Left hindlimb (tissue), 1 donor: ENCODE data around the gene ACAD11.
"Not testable (repeated sequence)": the region's sequence is repeated elsewhere in the genome, so short reads cannot be mapped to it uniquely, and the experiment has no call there.

Source experiments
- DNase-seq: peaks from one replicate; pipeline ENCODE4 v3.0.0-alpha.2; 2018

ACAD11 gene

DNA sequence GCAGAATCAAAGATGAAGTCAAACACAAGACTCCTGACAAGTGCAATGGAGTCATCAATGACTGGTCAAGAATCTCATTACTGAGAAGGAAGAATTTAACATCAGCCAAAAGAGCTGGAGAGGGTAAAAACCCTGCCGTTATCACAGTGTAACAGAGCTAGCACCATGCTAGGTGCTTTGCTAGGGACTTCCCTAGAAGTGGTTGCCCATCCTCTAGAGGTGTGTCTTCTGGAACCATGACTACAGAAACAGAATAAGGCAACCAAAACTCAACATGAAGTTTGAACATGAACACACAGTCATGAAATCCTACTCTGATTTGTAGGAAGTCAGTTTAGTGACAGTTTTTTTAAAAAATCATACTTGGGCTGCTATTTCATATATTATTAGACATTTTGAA is 9.5 kb downstream of the ACAD11 start:
- DNase-seq: no peak

DNA sequence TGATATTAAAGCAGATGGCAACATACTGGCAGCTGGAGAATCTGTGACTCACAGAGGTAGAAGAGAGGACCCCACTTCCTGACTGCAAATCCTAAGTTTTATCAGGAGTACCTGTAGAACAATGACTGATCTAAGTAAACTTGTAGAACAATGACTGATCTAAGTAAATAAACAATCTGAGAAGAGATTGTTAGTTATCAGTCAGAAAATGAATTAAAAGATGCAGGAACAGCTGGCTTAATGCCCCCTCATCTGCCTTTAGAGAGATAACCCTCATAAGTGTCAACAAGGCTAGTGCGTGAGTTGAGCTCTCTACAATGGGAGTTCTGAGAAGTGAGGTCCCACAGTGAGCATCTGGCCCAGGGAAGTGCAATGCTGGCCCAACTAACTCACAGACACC is 14.6 kb downstream of the ACAD11 start:
- DNase-seq: no peak

DNA sequence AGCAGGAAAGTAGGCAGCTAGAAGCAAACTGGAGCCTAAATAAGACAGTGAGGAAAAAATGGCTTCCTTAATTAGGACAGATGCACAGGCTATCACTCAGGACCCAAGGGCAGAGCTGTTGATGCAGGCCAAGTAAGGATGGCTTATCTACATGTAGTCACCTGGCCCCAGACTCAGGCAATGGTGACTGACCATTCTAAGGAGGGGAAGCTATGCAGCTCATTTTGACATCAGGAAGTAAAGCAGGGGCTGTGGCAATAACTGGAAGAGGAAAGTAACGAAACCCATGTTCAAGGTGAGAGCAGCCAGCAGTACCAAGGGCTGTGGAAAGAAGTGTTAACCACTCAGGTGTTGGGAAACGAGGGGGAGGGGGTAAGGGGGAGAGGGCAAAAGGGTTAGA is 16.2 kb downstream of the ACAD11 start:
- DNase-seq: no peak

DNA sequence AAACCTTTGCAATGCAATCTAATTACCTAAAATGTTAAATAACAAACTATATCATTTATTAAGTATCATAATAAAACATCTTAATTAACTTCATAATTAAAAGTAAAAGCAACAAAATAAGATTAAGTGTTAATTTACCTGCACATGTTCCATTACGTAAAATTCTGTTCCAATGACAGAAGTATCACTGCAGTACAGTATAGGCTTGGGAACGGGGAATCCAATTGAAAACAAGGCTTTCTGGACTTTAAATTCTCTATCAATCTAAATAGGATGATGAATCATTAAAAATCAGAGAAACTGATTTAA is 17.1 kb downstream of the ACAD11 start:
- no peak for DNase-seq

DNA sequence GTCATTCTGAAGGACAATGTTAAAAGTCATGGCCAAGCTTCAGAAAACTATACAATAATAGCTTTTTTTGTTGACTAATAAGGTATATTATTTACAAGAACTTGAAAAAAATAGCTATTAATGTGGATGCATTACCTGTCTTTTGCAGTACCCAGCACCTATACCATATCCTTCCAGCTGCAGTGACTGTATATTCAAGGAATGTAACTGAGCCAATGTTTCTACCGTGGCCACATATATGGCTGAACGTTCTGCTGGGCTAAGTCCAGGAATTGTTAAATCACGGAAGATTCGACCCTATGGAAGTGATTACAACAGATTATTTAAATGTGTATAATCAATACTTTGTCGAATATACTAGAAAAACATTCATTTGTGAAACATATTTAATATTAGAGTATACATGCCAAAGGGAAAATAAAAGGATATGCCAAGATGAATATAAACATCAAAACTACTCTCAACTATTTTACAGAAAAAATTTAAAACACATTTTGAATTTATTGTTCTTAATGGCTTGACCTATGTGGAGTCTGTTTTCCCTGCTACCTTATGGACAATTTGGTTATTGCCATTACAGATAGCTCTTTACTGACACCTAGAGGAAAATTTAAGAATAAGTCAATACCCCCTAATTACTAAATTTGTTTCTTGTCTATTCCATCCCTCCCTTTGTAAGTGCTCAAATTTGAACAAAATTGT is 17.6 kb downstream of the ACAD11 start:
- DNase-seq: no peak

DNA sequence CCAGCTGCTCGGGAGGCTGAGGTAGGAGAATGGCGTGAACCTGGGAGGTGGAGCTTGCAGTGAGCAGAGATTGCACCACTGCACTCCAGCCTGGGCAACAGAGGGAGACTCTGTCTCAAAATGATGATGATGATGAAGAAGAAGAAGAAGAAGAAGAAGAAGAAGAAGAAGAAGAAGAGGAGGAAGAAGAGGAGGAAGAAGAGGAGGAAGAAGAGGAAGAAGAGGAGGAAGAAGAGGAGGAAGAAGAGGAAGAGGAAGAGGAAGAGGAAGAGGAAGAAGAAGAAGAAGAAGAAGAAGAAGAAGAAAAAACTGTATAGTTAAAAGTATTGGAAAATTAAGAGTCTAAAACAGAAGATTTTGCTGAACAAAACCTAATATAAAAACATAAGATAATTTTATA is 18.2 kb downstream of the ACAD11 start:
- DNase-seq: not testable (repeated sequence)

DNA sequence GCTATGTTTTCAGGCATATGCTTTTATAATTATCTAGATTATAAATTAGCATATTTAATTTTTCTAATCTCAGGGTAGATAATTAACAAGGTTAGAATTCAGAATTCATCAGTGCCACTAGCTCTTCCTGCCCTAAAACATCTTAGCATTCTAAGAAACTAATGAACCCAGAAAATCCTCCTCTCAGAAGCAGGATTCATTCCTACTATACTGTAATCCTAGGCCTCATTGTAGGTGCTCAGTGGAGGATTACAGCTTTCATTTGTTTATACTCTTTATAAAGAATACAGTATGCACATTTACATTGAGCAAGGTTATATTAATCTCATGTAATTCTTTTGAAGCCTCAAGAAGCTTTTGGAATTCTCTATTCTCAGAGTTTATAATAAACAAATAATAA is 20.9 kb downstream of the ACAD11 start:
- DNase-seq: no peak

DNA sequence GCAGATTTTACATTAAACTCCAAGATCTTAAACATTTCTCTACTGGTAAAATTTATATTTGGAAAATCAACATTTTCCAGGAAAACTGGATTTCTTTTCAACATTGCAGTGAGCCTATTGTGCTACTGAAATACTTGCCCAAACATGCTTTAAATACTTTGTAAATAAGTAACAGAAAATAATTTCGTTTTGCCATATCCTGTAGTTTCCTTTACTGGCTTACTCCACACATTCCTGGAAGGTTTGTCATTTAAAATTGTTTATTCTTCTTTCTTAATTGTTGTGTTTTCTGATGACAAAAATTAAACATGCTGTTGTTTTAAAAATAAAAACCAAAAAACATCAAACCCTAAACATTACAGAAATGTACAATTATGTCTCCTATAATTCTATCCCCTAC is 22.0 kb downstream of the ACAD11 start:
- no peak for DNase-seq

DNA sequence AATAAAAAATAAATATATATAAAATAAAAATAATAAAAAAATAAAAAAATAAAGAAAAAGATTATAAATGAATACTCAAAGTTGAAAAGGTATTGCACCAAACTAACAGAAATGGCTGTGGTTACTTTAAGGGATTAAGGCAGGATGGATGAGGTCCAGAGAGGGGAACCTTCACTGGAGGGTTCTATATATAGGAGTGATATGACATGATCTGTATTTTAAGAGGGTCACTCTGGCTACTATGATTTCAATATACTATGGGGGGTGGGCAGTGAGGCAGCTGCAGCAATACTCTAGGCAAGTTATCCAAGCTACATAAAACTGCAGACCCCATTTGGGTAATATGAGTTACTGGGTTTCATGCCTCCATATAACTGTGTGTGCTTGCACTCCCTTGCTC is 24.6 kb downstream of the ACAD11 start:
- no peak for DNase-seq

DNA sequence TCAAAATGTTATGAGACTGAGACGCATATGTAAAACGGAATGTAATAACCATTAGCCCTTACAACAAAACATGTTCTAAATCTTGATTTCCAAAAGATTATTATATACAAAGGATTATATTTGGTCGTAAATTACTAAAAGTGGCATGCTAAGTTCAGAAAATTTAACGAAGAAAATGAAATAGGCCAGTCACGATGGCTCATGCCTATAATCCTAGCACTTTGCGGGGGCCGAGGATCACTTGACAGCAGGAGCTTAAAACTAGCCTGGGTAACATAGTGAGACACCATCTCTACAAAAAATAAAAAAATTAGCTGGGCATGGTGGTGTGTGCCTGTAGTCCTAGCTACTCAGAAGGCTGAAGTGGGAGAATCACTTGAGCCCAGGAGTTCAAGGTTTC is 29.0 kb downstream of the ACAD11 start:
- DNase-seq: no peak

DNA sequence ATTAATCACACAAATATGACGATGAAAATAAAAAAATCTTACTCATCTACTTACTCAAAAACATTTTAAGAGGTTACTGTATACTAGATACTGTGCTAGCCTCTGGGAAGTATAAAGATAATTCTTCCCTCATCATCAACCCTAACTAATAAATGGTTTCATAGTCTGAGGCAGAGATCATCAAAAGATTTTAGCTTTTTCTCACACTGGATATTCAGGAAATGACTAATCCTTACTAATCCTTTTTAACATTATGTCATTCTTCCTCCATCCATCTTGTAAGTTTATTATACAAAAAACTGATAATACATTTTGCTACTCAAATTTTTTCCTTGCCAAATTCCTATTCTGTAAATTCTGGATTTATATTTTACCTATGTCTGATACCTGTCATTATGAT is 29.7 kb downstream of the ACAD11 start:
- DNase-seq: no peak

DNA sequence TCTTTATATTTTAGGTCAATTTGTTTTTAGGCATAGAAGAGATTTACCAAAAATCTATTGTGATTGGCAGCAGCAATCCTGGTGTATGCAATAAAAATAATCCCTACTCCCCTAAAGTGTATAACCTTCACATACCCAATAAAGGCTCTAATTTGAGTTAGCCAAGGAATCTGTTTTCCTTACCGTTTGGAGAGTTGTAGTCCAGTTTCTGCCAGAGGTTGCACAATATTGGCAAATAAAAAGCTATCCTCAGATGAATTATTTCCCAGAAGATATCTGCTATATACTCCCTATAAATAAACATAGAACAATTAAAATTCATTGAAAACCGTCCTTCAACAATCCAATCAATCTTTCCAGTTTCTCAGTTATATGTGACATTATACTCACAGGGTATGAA is 31.5 kb downstream of the ACAD11 start:
- no peak for DNase-seq

DNA sequence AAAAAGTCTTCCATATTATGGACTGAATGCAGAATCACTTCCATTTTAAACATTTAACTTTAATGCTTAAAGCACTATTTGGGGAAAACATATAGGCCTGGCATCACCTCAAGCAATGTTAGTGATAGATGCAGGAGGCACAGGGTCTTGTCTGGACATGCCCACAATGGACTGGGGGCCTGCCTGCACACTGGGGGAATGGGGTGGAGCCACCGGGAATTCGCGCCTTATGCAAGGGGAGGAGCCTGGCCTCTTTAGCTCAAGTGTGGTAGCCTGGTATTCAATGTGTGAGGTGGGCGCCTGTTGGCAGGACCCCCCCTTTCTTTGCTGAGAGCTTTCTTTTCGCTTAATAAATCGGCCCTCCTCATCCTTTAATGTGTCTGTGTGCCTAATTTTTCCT is 32.7 kb downstream of the ACAD11 start:
- DNase-seq: no peak

DNA sequence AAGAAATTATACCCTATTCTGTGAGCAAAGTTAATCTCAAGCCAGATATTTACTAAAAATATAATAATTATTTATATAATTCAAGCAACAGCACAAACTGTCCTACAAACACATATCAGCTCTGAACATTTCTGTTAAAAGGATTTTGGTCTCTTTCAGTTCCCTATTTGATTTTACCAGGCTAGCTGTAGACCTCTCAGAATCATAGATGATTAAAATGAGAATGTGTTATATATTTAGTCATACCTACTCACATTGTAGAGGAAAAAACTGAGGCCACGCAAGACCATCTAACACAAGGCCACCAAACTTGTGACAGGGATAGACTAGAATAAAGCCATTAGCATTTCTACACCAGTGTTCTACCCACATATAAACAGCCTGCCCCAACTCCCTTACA is 34.0 kb downstream of the ACAD11 start:
- DNase-seq: no peak

DNA sequence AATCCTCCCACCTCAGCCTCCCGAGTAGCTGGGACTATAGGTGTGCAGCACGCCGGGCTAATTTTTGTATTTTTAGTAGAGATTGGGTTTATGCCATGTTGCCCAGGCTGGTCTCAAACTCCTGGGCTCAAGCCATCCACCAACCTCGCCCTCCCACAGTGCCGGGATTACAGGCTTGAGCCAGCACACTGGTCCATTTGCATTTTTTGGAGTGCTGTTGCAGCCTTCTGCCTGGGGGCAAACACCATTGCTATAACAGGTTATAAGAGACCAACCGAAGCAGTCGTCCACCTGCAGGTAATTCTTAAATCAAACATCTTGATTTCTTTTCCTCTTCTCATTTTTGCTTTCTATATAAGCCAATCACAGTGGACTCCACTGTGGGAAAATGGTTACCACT is 34.8 kb downstream of the ACAD11 start:
- no peak for DNase-seq

DNA sequence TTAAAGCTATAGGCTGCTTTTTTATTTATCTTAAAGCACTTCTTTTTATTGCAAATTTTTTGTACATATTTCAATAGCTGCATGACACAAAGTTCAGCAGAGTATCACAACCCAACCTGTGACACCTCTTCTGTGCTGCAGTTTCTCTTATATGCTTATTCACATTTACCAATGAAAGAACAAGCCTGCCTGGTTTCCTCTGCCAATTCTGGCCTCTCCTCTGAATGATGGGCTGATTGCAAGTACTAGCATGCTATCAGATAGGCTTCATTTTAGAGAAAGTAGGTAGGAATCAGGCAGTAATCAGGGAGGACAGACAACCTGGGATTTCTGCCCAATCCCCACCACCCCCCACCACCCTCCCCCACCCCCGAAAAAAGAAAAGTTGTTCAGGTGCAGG is 36.0 kb downstream of the ACAD11 start:
- no peak for DNase-seq

DNA sequence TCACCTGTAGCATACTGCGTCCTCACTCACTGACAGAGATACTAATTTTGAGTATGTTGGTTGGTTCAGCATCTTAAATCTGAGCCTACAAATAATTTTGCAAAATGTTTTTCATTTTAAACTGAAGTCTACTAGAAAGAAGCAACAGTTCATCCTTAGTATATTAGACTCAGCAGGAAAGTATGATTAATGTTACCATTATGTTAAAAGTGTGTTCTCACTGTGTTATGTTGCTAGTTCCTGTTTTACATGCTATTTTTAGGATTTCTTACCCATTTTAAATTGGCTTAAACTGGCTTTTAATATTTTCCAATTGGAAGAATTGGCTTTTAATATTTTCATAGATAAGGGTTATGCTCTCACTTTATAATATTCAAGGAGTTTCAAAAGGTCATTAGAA is 36.8 kb downstream of the ACAD11 start:
- no peak for DNase-seq

DNA sequence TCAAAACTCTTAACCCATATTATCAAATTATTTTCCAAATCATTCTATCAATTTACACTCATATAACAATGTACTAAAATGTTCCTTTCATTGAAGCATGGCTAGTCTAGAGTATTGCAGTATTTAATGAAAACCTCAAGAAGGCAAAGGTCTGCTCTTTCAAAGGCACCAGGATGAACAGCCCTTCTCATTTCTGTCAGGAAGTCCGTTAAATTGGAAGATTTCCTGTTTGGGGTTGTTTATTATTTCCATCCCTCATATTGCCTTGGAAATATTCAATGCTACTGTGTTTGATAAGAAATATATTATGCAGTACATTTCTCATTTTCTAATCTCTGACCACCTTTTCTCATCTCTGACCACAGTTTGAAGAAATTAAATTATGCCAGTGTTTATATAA is 37.5 kb downstream of the ACAD11 start:
- DNase-seq: no peak

DNA sequence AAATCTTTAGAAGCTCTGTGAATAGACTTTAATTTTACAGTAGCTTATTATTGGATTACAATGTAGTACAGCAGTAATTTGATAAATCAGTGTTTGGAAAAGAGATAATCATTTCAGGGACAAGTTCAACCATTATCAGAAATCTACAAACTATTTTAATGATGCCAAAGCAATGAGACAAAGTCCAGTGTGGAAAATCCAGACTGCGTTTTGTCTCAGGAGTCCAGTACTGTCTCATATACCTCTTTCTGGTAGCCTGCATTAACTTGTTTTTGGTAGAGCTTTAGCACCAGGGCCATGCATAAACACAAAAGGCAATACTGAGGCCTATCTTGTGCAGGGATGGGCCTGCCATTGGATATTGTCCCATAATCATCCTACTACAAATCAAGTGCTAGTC is 42.8 kb downstream of the ACAD11 start:
- DNase-seq: no peak

DNA sequence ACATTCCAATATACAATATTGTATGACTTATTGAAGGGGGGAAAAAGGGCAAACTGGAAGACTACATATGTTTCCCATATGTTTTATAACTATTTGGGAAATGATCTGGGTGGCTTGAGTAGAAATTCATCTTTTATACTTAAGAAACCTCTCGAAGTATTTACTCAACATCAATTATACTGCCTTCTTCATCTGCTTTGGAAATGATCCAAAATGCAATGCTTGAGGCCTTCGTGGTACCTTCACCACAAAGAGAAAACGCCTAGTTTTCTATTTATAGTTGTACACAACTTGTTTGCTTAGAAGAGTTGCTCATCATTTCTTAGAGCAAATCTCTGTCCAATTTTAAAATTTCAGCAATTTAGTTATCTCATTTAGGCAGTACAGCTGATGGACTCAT is 43.7 kb downstream of the ACAD11 start:
- no peak for DNase-seq

DNA sequence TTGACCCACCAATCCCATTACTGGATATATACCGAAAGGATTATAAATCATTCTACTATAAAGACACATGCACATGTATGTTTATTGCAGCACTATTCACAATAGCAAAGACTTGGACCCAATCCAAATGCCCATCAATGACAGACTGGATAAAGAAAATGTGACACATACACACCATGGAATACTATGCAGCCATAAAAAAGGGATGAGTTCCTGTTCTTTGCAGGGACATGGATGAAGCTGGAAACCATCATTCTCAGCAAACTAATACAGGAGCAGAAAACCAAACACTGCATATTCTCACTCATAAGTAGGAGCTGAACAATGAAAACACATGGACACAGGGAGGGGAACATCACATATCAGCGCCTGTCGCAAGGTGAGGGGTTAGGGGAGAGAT is 44.3 kb downstream of the ACAD11 start:
- not testable (repeated sequence) for DNase-seq

DNA sequence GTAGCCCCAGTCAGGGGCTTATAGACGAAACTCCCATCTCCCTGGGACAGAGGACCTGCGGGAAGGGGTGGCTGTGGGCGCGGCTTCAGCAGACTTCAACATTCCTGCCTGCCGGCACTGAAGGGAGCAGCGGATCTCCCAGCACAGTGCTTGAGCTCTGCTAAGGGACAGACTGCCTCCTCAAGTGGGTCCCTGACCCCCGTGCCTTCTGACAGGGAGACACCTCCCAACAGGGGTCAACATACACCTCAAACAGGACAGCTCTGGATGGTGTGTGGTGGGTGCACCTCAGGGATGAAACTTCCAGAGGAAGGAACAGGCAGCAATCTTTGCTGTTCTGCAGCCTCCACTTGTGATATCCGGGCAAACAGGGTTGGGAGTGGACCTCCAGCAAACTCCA is 53.0 kb downstream of the ACAD11 start:
- DNase-seq: not testable (repeated sequence)

DNA sequence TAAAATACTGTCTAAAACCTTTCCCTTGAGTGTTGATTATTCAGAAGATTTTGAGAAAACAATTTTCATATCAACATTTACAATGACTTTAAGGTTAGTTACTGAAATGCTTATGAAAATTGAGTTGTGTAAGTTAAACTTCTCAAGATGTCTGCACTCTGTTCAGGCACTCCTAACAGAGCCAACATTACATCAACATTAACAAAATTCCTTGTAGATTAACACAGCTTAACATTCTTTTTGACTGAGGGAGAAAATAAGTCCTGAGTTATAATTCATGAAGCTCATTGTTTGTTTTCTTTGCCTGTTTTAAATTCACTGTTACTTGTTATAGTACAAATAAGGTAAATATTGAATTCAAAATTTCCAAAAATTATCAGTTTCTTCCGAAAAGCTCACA is 53.5 kb downstream of the ACAD11 start:
- DNase-seq: no peak

DNA sequence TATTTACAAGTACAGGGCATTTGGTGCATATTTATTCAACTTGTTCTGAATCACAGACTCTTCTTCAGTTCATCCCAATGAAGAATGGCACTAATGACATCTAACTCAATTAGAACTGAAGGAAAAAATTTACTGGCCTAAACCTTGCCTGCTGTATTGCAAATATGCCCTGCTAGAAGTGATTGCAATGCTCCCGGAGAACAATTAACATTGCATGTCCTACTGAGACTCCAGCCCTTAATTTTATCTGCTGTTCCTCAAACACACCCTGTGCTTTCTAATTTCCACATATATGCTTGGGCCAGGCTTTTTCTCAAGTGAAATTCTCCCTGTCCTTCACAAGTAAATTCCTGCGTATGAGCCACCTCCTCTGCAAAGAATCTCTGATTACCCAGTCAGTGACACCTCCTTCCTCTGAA is 54.2 kb downstream of the ACAD11 start:
- no peak for DNase-seq

DNA sequence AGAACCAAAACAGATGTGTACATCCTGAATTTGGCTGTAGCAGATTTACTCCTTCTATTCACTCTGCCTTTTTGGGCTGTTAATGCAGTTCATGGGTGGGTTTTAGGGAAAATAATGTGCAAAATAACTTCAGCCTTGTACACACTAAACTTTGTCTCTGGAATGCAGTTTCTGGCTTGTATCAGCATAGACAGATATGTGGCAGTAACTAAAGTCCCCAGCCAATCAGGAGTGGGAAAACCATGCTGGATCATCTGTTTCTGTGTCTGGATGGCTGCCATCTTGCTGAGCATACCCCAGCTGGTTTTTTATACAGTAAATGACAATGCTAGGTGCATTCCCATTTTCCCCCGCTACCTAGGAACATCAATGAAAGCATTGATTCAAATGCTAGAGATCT is 59.0 kb downstream of the ACAD11 start:
- DNase-seq: not testable (repeated sequence)

DNA sequence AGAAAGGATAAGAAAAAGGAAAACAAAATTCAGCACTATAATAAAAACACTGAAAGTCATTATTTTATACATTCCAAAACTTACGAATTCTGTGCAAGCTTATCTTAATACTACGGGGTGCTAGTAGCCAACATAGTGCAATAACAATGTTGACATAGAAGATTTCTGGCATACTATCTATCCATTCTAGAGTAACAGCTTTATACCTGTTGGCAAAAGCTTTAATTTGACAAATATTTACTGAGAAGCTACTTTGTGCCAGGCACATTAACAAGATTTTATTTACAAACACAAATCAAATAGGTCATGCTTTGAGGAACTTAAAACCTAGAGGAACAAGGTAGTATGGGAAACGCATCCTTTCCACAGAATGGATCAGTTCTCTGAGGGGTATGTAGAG is 61.4 kb downstream of the ACAD11 start:
- DNase-seq: no peak
